OCI-LY7 (cell line): Measurements from ENCODE around the gene TFCP2. TPM values are rescaled to one million over a fixed set of nuclear protein-coding genes. Genes with fewer than 3 reads are reported as not detected.

Source experiments
- BruUV-seq: library from RNA; stranded (reverse); fragments of 400-500 nt; replicated peaks from 2 replicates; lab custom pipeline; 2021; lab: Mats Ljungman, UMichigan
- CTCF ChIA-PET: fragments of 300-600 bp; sonication (Branson Sonifier 250); formaldehyde crosslinking; loops from one replicate; lab custom pipeline; 2022; ENCODE audit warnings: antibody characterized with exemption; ENCODE audit not compliant: unreplicated experiment; lab: Charles Lee
- POLR2A ChIA-PET: fragments of 300-600 bp; sonication (Branson Sonifier 250); formaldehyde crosslinking; loops from one replicate; lab custom pipeline; 2022; ENCODE audit warnings: antibody characterized with exemption; lab: Charles Lee
- DNase-seq: peaks from one replicate; pipeline ENCODE4 v3.0.0-alpha.2; 2015; ENCODE audit warnings: low spot score
- H2AFZ ChIP-seq: fragments of 200-600 bp; sonication (generic), shearing (Covaris generic); 2 replicates; pipeline ENCODE4 v1.6.1; 2014; ENCODE audit warnings: mild to moderate bottlenecking, antibody characterized with exemption, low read length, moderate library complexity
- H3K27ac ChIP-seq: fragments of 200-600 bp; sonication (generic); 2 replicates; pipeline ENCODE4 v1.5.1; 2014; ENCODE audit warnings: mixed run types, low read depth, mild to moderate bottlenecking, moderate library complexity, low read length, inconsistent platforms; ENCODE audit not compliant: poor library complexity, severe bottlenecking
- H3K36me3 ChIP-seq: fragments of 200-600 bp; sonication (generic); 2 replicates; pipeline ENCODE4 v1.6.1; 2014; ENCODE audit warnings: mild to moderate bottlenecking, antibody characterized with exemption, low read length, moderate library complexity, mixed read lengths; ENCODE audit not compliant: insufficient read depth
- H3K4me1 ChIP-seq: fragments of 200-600 bp; sonication (generic); 2 replicates; pipeline ENCODE4 v1.5.1; 2014; ENCODE audit warnings: mild to moderate bottlenecking, low read length; ENCODE audit not compliant: insufficient read depth, poor library complexity, severe bottlenecking
- H3K4me2 ChIP-seq: fragments of 200-600 bp; sonication (generic); 2 replicates; pipeline ENCODE4 v1.6.1; 2014; ENCODE audit warnings: mild to moderate bottlenecking, low read length
- H3K4me3 ChIP-seq: fragments of 200-600 bp; sonication (generic); 2 replicates; pipeline ENCODE4 v1.5.1; 2014; ENCODE audit warnings: mild to moderate bottlenecking, low read depth, low read length; ENCODE audit not compliant: poor library complexity, severe bottlenecking
- H3K79me2 ChIP-seq: fragments of 200-600 bp; sonication (generic); 2 replicates; pipeline ENCODE4 v1.6.1; 2016; ENCODE audit warnings: low read depth, mild to moderate bottlenecking, low read length, moderate library complexity, mixed read lengths; ENCODE audit not compliant: insufficient read depth
- H3K9me2 ChIP-seq: fragments of 200-600 bp; sonication (generic); 2 replicates; pipeline ENCODE4 v1.6.1; 2016; ENCODE audit warnings: mild to moderate bottlenecking, low read length, mixed read lengths; ENCODE audit not compliant: insufficient read depth
- H3K9me3 ChIP-seq: fragments of 200-600 bp; sonication (generic); 2 replicates; pipeline ENCODE4 v1.6.1; 2014; ENCODE audit warnings: mild to moderate bottlenecking, mixed run types, low read length, mixed read lengths
- H4K20me1 ChIP-seq: fragments of 200-600 bp; sonication (generic); 2 replicates; pipeline ENCODE4 v1.6.1; 2014; ENCODE audit warnings: mild to moderate bottlenecking, antibody characterized with exemption, low read length, moderate library complexity, mixed read lengths; ENCODE audit not compliant: insufficient read depth
- CTCF ChIP-seq: fragments of 200-600 bp; sonication (generic); conservative IDR thresholded peaks from 2 replicates; pipeline ENCODE4 v1.5.1; 2014; ENCODE audit warnings: mild to moderate bottlenecking, antibody characterized with exemption, low read length, moderate library complexity, mixed read lengths
- EZH2phosphoT487 ChIP-seq: fragments of 200-600 bp; sonication (generic); IDR thresholded peaks from 2 replicates; pipeline ENCODE4 v1.6.1; 2018; ENCODE audit warnings: low read depth, borderline replicate concordance, mild to moderate bottlenecking, mixed run types, antibody characterized with exemption, low read length, moderate library complexity, mixed read lengths
- intact Hi-C: fragments of 100-400 bp; cut with micrococcal nuclease; formaldehyde crosslinking; loops from one replicate; pipeline ENCODE4 v1.10.0; 2022; ENCODE audit not compliant: unreplicated experiment
- total RNA-seq, 2 experiments: library from RNA; depleted of rRNA in 1 of 2; stranded (reverse); fragments of >200 nt in 1 of 2; shearing (Covaris generic) in 1 of 2; gene quantifications; 2 replicates each; pipeline ENCODE4 v1.2.3, GENCODE V29; 2014 to 2022

TFCP2 gene
- total RNA-seq, 2 experiments from 2014 or later: 7.2 to 11.5 TPM

- intact Hi-C loops: no loop called here
- Histone ChIP-seq H3K4me3 (no peak overlapping the region), H4K20me1 (no peaks in the 10 kb centered on the region), H3K9me3 (no peaks in the 10 kb centered on the region), H3K4me1 (peaks cover 17% of the 10 kb centered on the region), H3K9me2 (no peaks in the 10 kb centered on the region), H3K27ac (no peak overlapping the region), H3K79me2 (peaks cover 20% of the 10 kb centered on the region), H3K36me3 (peaks cover 63% of the 10 kb centered on the region), H2AFZ (no peak overlapping the region), H3K4me2 (no peak overlapping the region)
- POLR2A ChIA-PET: interaction anchor here (0.8 to 1.2 kb wide), 3 partner anchors 10 to 26 kb away, joined by 3 read pairs; partner anchors contain the start of gene SLC11A2
- CTCF ChIA-PET: no interaction called here
- no peak for TF ChIP-seq EZH2phosphoT487
- no peak for TF ChIP-seq CTCF
- DNase-seq: no peak
- no TSS peak for BruUV-seq
Measured at GRCh38 chr12:51051787-51052186, 121.1 kb downstream of the TFCP2 start.

GRCh38 chr12:51049525-51049924 lies 123.4 kb downstream of the TFCP2 start:
- H3K4me2 ChIP-seq: peak overlapping the region; percentile 95
- TF ChIP-seq EZH2phosphoT487 (no peak), CTCF (no peak)
- H3K4me3 ChIP-seq: peak overlapping the region; percentile 83
- no peaks in the 10 kb centered on the region for H3K9me2 ChIP-seq
- ChIA-PET CTCF (no interaction called here), POLR2A (interaction anchor here (0.6 to 1.3 kb wide), 5 partner anchors 12 to 301 kb away, joined by 3 to 7 read pairs (median 3); partner anchors contain the start of gene CSRNP2)
- peaks cover 41% of the 10 kb centered on the region for H3K36me3 ChIP-seq
- peaks cover 17% of the 10 kb centered on the region for H3K4me1 ChIP-seq
- H2AFZ ChIP-seq: no peak overlapping the region
- no TSS peak for BruUV-seq
- peaks cover 20% of the 10 kb centered on the region for H3K79me2 ChIP-seq
- intact Hi-C loops: loop anchor here (2.0 to 5.0 kb wide), 2 partner anchors 138 to 189 kb away; partner anchors contain the start of gene DAZAP2
- no peaks in the 10 kb centered on the region for H4K20me1 ChIP-seq
- DNase-seq: no peak
- no peak overlapping the region for H3K27ac ChIP-seq
- no peaks in the 10 kb centered on the region for H3K9me3 ChIP-seq

- peak; percentile 41 for DNase-seq
- intact Hi-C loops: loop anchor here (1.0 to 5.0 kb wide), 5 partner anchors 35 to 204 kb away; partner anchors contain the start of genes CSRNP2, DAZAP2 and POU6F1
- BruUV-seq: TSS peak; percentile 77
Measured at GRCh38 chr12:51048661-51049251, 124.2 kb downstream of the TFCP2 start.

More at GRCh38 chr12:51048661-51049251, 124.2 kb downstream of the TFCP2 start:
- Histone ChIP-seq H4K20me1 (no peaks in the 10 kb centered on the region), H3K4me1 (peaks cover 17% of the 10 kb centered on the region), H3K4me2 (peak overlapping the region; percentile 95), H3K36me3 (peaks cover 34% of the 10 kb centered on the region), H3K9me2 (no peaks in the 10 kb centered on the region), H3K9me3 (no peaks in the 10 kb centered on the region), H3K27ac (peak overlapping the region; percentile 55), H2AFZ (peak overlapping the region; percentile 48; the same call in 1 of the 2 replicates), H3K79me2 (peaks cover 20% of the 10 kb centered on the region), H3K4me3 (peak overlapping the region; percentile 83)
- CTCF ChIA-PET: no interaction called here
- TF ChIP-seq EZH2phosphoT487 (no peak), CTCF (no peak)
- POLR2A ChIA-PET: interaction anchor here (0.5 to 1.4 kb wide), 7 partner anchors 9 to 302 kb away, joined by 3 to 7 read pairs (median 3); partner anchors contain the start of gene CSRNP2
